ENCODE measurements around the gene C1GALT1. TPM values are rescaled to one million over a fixed set of nuclear protein-coding genes. Genes with fewer than 3 reads are reported as not detected.

C1GALT1 gene
- total RNA-seq, 1 donor, result 137 TPM

- TF ChIP-seq CTCF (IDR thresholded peaks at IDR 0.05; ENCODE audit: extremely low read depth, low read depth, low read length), result no peak
- Histone ChIP-seq H3K4me3 (ENCODE audit: insufficient read depth, low read length) (no peak overlapping the region), H3K4me1 (ENCODE audit: insufficient read depth, low read length) (peaks cover 22% of the 10 kb centered on the region), H3K27me3 (ENCODE audit: insufficient read depth, low read length) (no peaks in the 10 kb centered on the region), H3K9me3 (ENCODE audit: low read depth, low read length) (no peaks in the 10 kb centered on the region), H2AFZ (ENCODE audit: low read length) (no peak overlapping the region), H3K79me2 (ENCODE audit: insufficient read depth, low read length) (peaks cover 94% of the 10 kb centered on the region), H3K4me2 (ENCODE audit: insufficient read depth, low read length) (peak overlapping the region; percentile 13), H4K20me1 (ENCODE audit: insufficient read depth, low read length) (peaks cover 13% of the 10 kb centered on the region), H3K36me3 (ENCODE audit: insufficient read depth, low read length) (peaks cover 17% of the 10 kb centered on the region), H3K27ac (ENCODE audit: low read depth, low read length) (peak overlapping the region; percentile 22)
- no peak for DNase-seq (ENCODE audit: insufficient read length, low spot score, missing footprints)
These were observed 39.3 kb downstream of the C1GALT1 start for GRCh38 chr7:7221599-7222038.

GRCh38 chr7:7223250-7223649 is 40.9 kb downstream of the C1GALT1 start:
- Histone ChIP-seq H3K27ac (ENCODE audit: low read depth, low read length) (no peak overlapping the region), H3K4me3 (ENCODE audit: insufficient read depth, low read length) (no peak overlapping the region), H3K4me2 (ENCODE audit: insufficient read depth, low read length) (no peak overlapping the region), H3K9me3 (ENCODE audit: low read depth, low read length) (no peaks in the 10 kb centered on the region), H3K27me3 (ENCODE audit: insufficient read depth, low read length) (no peaks in the 10 kb centered on the region), H4K20me1 (ENCODE audit: insufficient read depth, low read length) (peaks cover 10% of the 10 kb centered on the region), H3K36me3 (ENCODE audit: insufficient read depth, low read length) (peaks cover 3% of the 10 kb centered on the region), H3K4me1 (ENCODE audit: insufficient read depth, low read length) (peaks cover 30% of the 10 kb centered on the region), H3K79me2 (ENCODE audit: insufficient read depth, low read length) (peaks cover 92% of the 10 kb centered on the region), H2AFZ (ENCODE audit: low read length) (no peak overlapping the region)
- DNase-seq (ENCODE audit: insufficient read length, low spot score, missing footprints), result no peak
- no peak for TF ChIP-seq CTCF (IDR thresholded peaks at IDR 0.05; ENCODE audit: extremely low read depth, low read depth, low read length)

GRCh38 chr7:7226407-7226806 is 44.1 kb downstream of the C1GALT1 start:
- no peak for TF ChIP-seq CTCF (IDR thresholded peaks at IDR 0.05; ENCODE audit: extremely low read depth, low read depth, low read length)
- no peaks in the 10 kb centered on the region for H3K27me3 ChIP-seq (ENCODE audit: insufficient read depth, low read length)
- H3K9me3 ChIP-seq (ENCODE audit: low read depth, low read length), result no peaks in the 10 kb centered on the region
- no peak overlapping the region for H2AFZ ChIP-seq (ENCODE audit: low read length)
- DNase-seq (ENCODE audit: insufficient read length, low spot score, missing footprints), result no peak
- H3K4me1 ChIP-seq (ENCODE audit: insufficient read depth, low read length), result peaks cover 23% of the 10 kb centered on the region
- H3K27ac ChIP-seq (ENCODE audit: low read depth, low read length), result no peak overlapping the region
- H3K4me3 ChIP-seq (ENCODE audit: insufficient read depth, low read length), result no peak overlapping the region
- peaks cover 3% of the 10 kb centered on the region for H3K36me3 ChIP-seq (ENCODE audit: insufficient read depth, low read length)
- H3K79me2 ChIP-seq (ENCODE audit: insufficient read depth, low read length), result peaks cover 97% of the 10 kb centered on the region
- H3K4me2 ChIP-seq (ENCODE audit: insufficient read depth, low read length), result no peak overlapping the region
- H4K20me1 ChIP-seq (ENCODE audit: insufficient read depth, low read length), result peaks cover 31% of the 10 kb centered on the region

GRCh38 chr7:7228472-7228871 is 46.1 kb downstream of the C1GALT1 start:
- no peak for TF ChIP-seq CTCF (IDR thresholded peaks at IDR 0.05; ENCODE audit: extremely low read depth, low read depth, low read length)
- Histone ChIP-seq H3K4me3 (ENCODE audit: insufficient read depth, low read length) (no peak overlapping the region), H4K20me1 (ENCODE audit: insufficient read depth, low read length) (peaks cover 36% of the 10 kb centered on the region), H2AFZ (ENCODE audit: low read length) (no peak overlapping the region), H3K27me3 (ENCODE audit: insufficient read depth, low read length) (no peaks in the 10 kb centered on the region), H3K27ac (ENCODE audit: low read depth, low read length) (peak overlapping the region; percentile 38), H3K4me1 (ENCODE audit: insufficient read depth, low read length) (peaks cover 16% of the 10 kb centered on the region), H3K4me2 (ENCODE audit: insufficient read depth, low read length) (peak overlapping the region; percentile 41), H3K79me2 (ENCODE audit: insufficient read depth, low read length) (peaks cover 97% of the 10 kb centered on the region), H3K9me3 (ENCODE audit: low read depth, low read length) (no peaks in the 10 kb centered on the region), H3K36me3 (ENCODE audit: insufficient read depth, low read length) (peaks cover 3% of the 10 kb centered on the region)
- no peak for DNase-seq (ENCODE audit: insufficient read length, low spot score, missing footprints)
